SK-N-SH (cell line): Measurements from ENCODE around the gene FAM168A. TPM values are rescaled to one million over a fixed set of nuclear protein-coding genes. Genes with fewer than 3 reads are reported as not detected.

ENCODE experiments used
- CTCF ChIA-PET: fragments of 300-600, 350-600 bp; formaldehyde crosslinking; extraction: SDS; loops from one replicate; lab custom pipeline; 2021; lab: Yijun Ruan, JAX
- POLR2A ChIA-PET: fragments of 350-600 bp; sonication (Branson Sonifier 250); formaldehyde crosslinking; extraction: SDS; loops from one replicate; lab custom pipeline; 2020; ENCODE audit warnings: antibody characterized with exemption, inconsistent platforms; lab: Yijun Ruan, JAX
- DNase-seq: peaks from one replicate; pipeline ENCODE4 v3.0.0; 2012
- H2AFZ ChIP-seq: fragments of 200-600 bp; sonication (generic); 2 replicates; pipeline ENCODE4 v1.8.1; 2016; ENCODE audit warnings: antibody characterized with exemption, mild to moderate bottlenecking, low read depth
- H3F3A ChIP-seq: fragments of 200-600 bp; sonication (generic); replicated peaks from 2 replicates; pipeline ENCODE3; 2016; ENCODE audit warnings: antibody characterized with exemption, mild to moderate bottlenecking; ENCODE audit not compliant: insufficient read depth
- H3K27ac ChIP-seq, 2 experiments: fragments of 200-500 bp in 1 of 2; fragments of 200-600 bp in 1 of 2; sonication (Bioruptor generic) in 1 of 2; sonication (generic), shearing (Covaris generic) in 1 of 2; 2 replicates each; pipeline versions ENCODE4 v1.5.1 to v1.6.1; 2014 to 2016; ENCODE audit warnings: low read depth in 2 of 2, inconsistent platforms in 1 of 2, low read length in 1 of 2, mild to moderate bottlenecking in 1 of 2, mixed read lengths in 1 of 2
- H3K27me3 ChIP-seq: fragments of 200-600 bp; sonication (generic), shearing (Covaris generic); 2 replicates; pipeline ENCODE4 v1.6.1; 2016; ENCODE audit warnings: mixed run types; ENCODE audit not compliant: insufficient read depth
- H3K36me3 ChIP-seq, 2 experiments: fragments of 200-500 bp in 1 of 2; fragments of 200-600 bp in 1 of 2; sonication (Bioruptor generic) in 1 of 2; sonication (generic) in 1 of 2; replicated peaks in 1 of 2; 2 replicates each; pipeline versions ENCODE3 to v1.5.1; 2014 to 2016; ENCODE audit warnings: low read length in 1 of 2, mild to moderate bottlenecking in 1 of 2; ENCODE audit not compliant: insufficient read depth in 2 of 2, control insufficient read depth in 1 of 2
- H3K4me1 ChIP-seq, 2 experiments: fragments of 200-500 bp in 1 of 2; fragments of 200-600 bp in 1 of 2; sonication (Bioruptor generic) in 1 of 2; sonication (generic), shearing (Covaris generic) in 1 of 2; 2 replicates each; pipeline versions ENCODE4 v1.5.1 to v1.6.1; 2014 to 2016; ENCODE audit warnings: low read depth in 1 of 2, low read length in 1 of 2, mixed run types in 1 of 2; ENCODE audit not compliant: insufficient read depth in 2 of 2, control insufficient read depth in 1 of 2
- H3K4me2 ChIP-seq: fragments of 200-600 bp; sonication (generic), shearing (Covaris generic); 2 replicates; pipeline ENCODE4 v1.6.1; 2017; ENCODE audit warnings: mixed run types
- H3K4me3 ChIP-seq, 2 experiments: fragments of 200-500 bp in 1 of 2; fragments of 200-600 bp in 1 of 2; sonication (Bioruptor generic) in 1 of 2; sonication (generic), shearing (Covaris generic) in 1 of 2; 2 replicates each; pipeline versions ENCODE4 v1.5.1 to v1.8.1; 2014 to 2016; ENCODE audit warnings: low read depth in 2 of 2, inconsistent platforms in 1 of 2, low read length in 1 of 2, mild to moderate bottlenecking in 1 of 2, mixed read lengths in 1 of 2, moderate library complexity in 1 of 2
- H3K79me2 ChIP-seq: fragments of 200-600 bp; sonication (generic); 2 replicates; pipeline ENCODE4 v1.8.1; 2017; ENCODE audit warnings: mild to moderate bottlenecking; ENCODE audit not compliant: insufficient read depth
- H3K9ac ChIP-seq: fragments of 200-600 bp; sonication (generic); 2 replicates; pipeline ENCODE4 v1.6.1; 2017; ENCODE audit warnings: mixed run types
- H3K9me2 ChIP-seq: fragments of 200-600 bp; sonication (generic); 2 replicates; pipeline ENCODE4 v1.6.1; 2017; ENCODE audit warnings: mixed run types
- H3K9me3 ChIP-seq: fragments of 200-600 bp; sonication (generic); 2 replicates; pipeline ENCODE4 v1.6.1; 2017; ENCODE audit warnings: mixed run types, mild to moderate bottlenecking, moderate library complexity
- H4K20me1 ChIP-seq: fragments of 200-600 bp; sonication (generic); 2 replicates; pipeline ENCODE4 v1.6.1; 2017; ENCODE audit warnings: mild to moderate bottlenecking, mixed run types; ENCODE audit not compliant: insufficient read depth
- FOXJ3 ChIP-seq: sonication (generic); formaldehyde crosslinking; IDR thresholded peaks from 2 replicates; pipeline ENCODE4 v1.5.1; 2020; ENCODE audit warnings: mild to moderate bottlenecking, missing genetic modification reagents
- MXI1 ChIP-seq: IDR thresholded peaks from 2 replicates; pipeline ENCODE4 v1.6.1; 2012; ENCODE audit warnings: mild to moderate bottlenecking, low read depth, low read length, improper control_type of control experiment
- NFIC ChIP-seq: IDR thresholded peaks from 2 replicates; pipeline ENCODE4 v1.4.0; 2012; ENCODE audit warnings: borderline replicate concordance
- SMC3 ChIP-seq: IDR thresholded peaks from 2 replicates; pipeline ENCODE4 v1.6.1; 2012; ENCODE audit warnings: low read depth, low read length, improper control_type of control experiment
- TCF12 ChIP-seq: IDR thresholded peaks from 2 replicates; pipeline ENCODE4 v1.4.0; 2012
- TEAD4 ChIP-seq: IDR thresholded peaks from 2 replicates; pipeline ENCODE4 v1.4.0; 2012; ENCODE audit warnings: mild to moderate bottlenecking, borderline replicate concordance; ENCODE audit not compliant: insufficient read depth
- WGBS: methylation state at CpG from one replicate; pipeline ENCODE4 v1.1.6; 2017; ENCODE audit warnings: low lambda C conversion rate; 5-methylcytosine and 5-hydroxymethylcytosine counted together
- polyA plus RNA-seq, 3 experiments: library from polyadenylated mRNA; depleted of rRNA; stranded (reverse); fragments of >200 nt; gene quantifications; 2 replicates each; pipeline ENCODE4 v1.2.3, GENCODE V29; 2012
- TF ChIP-seq, protein P1 (sequence below): fragments of 150-350 bp; IDR thresholded peaks from 2 replicates; pipeline ENCODE4 v1.6.1; 2017; ENCODE audit warnings: antibody characterized with exemption, low read length, low read depth, borderline replicate concordance

FAM168A gene
- polyA plus RNA-seq, 1 of the 3 experiments (the other 2 are of a cell fraction): 17.8 TPM

DNA sequence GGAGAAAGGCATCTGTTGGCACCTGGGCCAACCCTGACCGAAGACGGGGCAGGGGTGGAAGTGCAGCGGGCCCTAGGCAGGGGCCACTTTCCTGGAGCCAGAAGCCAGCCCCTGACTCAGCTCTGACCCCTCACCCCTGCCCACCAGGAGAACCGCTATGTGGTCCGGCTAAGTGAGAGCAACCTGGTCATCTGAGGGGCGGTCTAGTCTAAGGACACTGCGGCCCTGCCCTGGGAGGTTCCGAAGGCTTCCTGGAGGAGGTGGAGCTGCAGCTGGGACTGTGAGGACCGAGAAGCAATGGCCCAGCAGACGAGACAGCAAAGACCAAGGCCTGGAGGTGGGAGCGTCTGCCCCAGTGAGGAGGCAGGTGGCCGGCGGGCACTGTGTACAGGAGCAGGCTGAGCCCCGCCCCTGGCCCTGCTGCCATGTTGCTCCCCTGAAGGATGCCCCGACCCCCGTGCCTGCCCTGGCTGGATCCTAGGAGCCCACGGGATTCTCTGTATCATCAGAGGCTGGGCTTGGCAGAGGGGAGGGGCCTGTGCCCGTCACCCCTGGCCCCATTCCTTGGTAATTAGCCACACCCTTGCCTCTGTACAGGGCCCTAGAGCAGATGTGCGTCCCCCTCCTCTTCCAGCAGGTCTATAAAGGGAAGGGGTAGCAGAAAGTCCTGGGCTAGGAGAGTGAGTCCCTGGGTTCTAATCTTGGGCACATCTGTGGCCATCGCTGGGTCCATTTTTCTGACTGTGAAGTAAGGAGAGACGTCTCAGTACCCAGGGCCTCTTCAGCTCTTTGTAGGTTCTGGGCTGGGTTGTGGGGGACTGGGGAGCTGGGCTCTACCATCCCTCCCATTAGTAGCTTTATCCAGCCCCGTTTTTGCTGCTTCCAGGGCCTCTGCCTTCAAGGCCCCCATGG, 202.4 kb downstream of the FAM168A start:
- H3K27ac ChIP-seq: no peak overlapping the region
- peaks cover 3% of the 10 kb centered on the region; the same call in 1 of the 2 replicates for H4K20me1 ChIP-seq
- TF ChIP-seq SMC3: no peak
- no peak for TF ChIP-seq TCF12
- TF ChIP-seq, protein P1, sequence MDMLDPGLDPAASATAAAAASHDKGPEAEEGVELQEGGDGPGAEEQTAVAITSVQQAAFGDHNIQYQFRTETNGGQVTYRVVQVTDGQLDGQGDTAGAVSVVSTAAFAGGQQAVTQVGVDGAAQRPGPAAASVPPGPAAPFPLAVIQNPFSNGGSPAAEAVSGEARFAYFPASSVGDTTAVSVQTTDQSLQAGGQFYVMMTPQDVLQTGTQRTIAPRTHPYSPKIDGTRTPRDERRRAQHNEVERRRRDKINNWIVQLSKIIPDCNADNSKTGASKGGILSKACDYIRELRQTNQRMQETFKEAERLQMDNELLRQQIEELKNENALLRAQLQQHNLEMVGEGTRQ: no peak
- no peak for TF ChIP-seq NFIC
- no peak for TF ChIP-seq FOXJ3 (CRISPR knock-in tag)
- TF ChIP-seq TEAD4: no peak
- peaks cover 9% of the 10 kb centered on the region for H3F3A ChIP-seq
- no peaks in the 10 kb centered on the region; a peak in 1 of 4 replicates for H3K4me1 ChIP-seq
- H3K9me2 ChIP-seq: no peaks in the 10 kb centered on the region
- no peaks in the 10 kb centered on the region for H3K9me3 ChIP-seq
- no peak overlapping the region for H3K4me3 ChIP-seq
- no peak overlapping the region for H3K4me2 ChIP-seq
- DNase-seq: no peak
- no peak overlapping the region for H2AFZ ChIP-seq
- H3K79me2 ChIP-seq: no peaks in the 10 kb centered on the region
- ChIA-PET POLR2A (no interaction called here), CTCF (interaction anchor here (1.4 to 10.0 kb wide), 12 partner anchors 9 to 266 kb away, joined by 3 to 144 read pairs (median 22); no protein-coding TSS in a partner anchor)
- H3K27me3 ChIP-seq: no peaks in the 10 kb centered on the region
- no peak overlapping the region for H3K9ac ChIP-seq
- H3K36me3 ChIP-seq: no peaks in the 10 kb centered on the region
- 98% methylated on average over 18 of the region's 22 CpGs for WGBS

DNA sequence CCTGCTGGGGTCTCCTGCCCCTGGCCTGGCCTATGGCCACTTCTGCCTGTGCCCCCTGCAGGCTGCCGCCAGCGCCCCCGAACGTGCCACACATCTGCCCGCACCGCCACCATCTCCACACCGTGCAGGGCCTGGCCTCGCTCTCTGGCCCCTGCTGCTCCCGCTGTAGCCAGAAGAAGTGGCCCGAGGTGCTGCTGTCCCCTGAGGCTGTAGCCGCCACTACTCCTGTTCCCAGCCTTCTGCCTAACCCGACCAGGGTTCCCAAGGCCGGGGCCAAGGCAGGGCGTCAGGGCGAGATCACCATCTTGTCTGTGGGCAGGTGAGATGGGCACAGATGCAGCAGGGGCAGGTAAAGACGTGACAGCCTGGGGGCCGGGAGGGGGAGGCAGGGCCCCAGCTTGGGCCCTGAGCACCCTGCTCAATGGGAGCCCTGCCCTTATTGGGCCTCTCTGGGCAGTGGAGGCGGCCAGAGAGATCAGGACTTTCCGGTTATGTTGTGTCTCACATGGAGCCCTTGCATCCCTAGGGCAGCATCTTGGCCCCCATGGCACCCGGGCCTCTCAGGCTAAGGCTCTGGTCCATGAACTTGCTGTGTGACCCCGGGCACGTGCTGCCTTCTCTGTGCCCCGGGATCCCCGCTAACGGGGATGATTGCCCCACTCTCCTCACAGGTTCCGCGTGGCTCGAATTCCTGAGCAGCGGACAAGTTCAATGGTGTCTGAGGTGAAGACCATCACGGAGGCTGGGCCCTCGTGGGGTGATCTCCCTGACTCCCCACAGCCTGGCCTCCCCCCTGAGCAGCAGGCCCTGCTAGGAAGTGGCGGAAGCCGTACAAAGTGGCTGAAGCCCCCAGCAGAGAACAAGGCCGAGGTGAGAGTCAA, 203.3 kb downstream of the FAM168A start:
- WGBS: 95% methylated on average over 32 of the region's 34 CpGs

More for the DNA sequence above, 203.3 kb downstream of the FAM168A start:
- peaks cover 5% of the 10 kb centered on the region; the same call in 1 of the 2 replicates for H4K20me1 ChIP-seq
- CTCF ChIA-PET: interaction anchor here (0.8 to 10.0 kb wide), 18 partner anchors 10 to 285 kb away, joined by 3 to 144 read pairs (median 10); partner anchors contain the start of gene PLEKHB1
- no peak overlapping the region for H3K9ac ChIP-seq
- no peaks in the 10 kb centered on the region for H3K27me3 ChIP-seq
- no peak overlapping the region for H2AFZ ChIP-seq
- POLR2A ChIA-PET: no interaction called here
- H3K27ac ChIP-seq: no peak overlapping the region
- H3K79me2 ChIP-seq: no peaks in the 10 kb centered on the region
- H3K4me1 ChIP-seq: no peaks in the 10 kb centered on the region; a peak in 1 of 4 replicates
- TF ChIP-seq MXI1: no peak
- no peaks in the 10 kb centered on the region for H3K9me2 ChIP-seq
- H3K36me3 ChIP-seq: no peaks in the 10 kb centered on the region
- H3F3A ChIP-seq: peaks cover 9% of the 10 kb centered on the region
- H3K4me3 ChIP-seq: no peak overlapping the region
- no peak overlapping the region for H3K4me2 ChIP-seq
- H3K9me3 ChIP-seq: no peaks in the 10 kb centered on the region
- DNase-seq: no peak
